ENCODE data around the gene VANGL1. TPM values are rescaled to one million over a fixed set of nuclear protein-coding genes. Genes with fewer than 3 reads are reported as not detected.

The VANGL1 gene
- total RNA-seq, 1 donor from 2014 or later = 8.5 TPM

DNA sequence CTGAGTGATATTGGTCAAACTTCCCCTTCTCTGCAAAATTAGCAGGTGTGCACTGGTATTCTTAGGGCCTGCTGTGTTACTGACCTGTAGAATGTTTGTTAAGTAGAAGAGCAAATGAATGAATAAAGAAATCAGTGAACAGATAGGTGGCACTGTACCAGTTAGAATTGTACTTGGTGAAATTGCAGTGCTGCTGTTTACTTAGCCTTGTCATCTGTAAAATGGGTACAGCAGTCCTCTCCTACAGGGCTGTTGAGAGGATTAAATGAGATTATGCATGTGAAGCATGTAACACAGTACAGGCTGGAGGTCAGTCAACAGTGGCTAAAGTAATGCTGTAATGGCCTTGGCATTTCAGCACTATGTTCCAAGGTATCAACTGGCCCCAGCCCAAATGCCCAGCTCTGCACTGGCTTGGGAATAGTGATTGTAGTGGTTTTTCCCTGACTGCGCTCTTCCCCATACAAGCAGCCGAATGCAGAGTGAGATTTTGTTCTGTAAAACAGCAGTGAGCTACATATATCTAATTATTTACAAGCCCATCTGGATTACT is 10.5 kb downstream of the VANGL1 start:
- no peak overlapping the region for H3K27ac Mint-ChIP-seq

DNA sequence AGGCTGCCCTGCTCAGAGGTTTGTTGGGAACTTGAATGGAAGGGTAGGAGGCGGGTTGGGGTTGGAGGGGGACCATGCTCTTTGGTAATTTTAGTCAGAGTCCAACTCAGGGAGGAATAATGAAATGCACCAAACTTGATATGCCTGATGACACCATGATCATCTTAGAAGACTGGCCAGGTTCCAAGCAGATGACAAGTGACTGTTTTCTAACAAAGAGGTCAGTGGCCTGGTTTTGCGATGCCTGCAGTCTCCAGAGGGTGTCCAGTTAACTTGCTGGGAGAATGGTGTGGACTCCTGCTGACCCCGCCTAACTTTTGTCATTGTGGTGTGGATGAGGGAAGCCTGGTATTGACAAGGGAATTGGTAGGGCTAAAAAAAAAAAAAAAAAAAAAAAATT is 12.4 kb downstream of the VANGL1 start:
- TF ChIP-seq EZH2 (IDR thresholded peaks at IDR 0.05) = no peak
- TF ChIP-seq, protein P1, sequence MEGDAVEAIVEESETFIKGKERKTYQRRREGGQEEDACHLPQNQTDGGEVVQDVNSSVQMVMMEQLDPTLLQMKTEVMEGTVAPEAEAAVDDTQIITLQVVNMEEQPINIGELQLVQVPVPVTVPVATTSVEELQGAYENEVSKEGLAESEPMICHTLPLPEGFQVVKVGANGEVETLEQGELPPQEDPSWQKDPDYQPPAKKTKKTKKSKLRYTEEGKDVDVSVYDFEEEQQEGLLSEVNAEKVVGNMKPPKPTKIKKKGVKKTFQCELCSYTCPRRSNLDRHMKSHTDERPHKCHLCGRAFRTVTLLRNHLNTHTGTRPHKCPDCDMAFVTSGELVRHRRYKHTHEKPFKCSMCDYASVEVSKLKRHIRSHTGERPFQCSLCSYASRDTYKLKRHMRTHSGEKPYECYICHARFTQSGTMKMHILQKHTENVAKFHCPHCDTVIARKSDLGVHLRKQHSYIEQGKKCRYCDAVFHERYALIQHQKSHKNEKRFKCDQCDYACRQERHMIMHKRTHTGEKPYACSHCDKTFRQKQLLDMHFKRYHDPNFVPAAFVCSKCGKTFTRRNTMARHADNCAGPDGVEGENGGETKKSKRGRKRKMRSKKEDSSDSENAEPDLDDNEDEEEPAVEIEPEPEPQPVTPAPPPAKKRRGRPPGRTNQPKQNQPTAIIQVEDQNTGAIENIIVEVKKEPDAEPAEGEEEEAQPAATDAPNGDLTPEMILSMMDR (IDR thresholded peaks at IDR 0.05) = no peak
- TF ChIP-seq EZH2phosphoT487 (IDR thresholded peaks at IDR 0.05) = no peak
- H3K27ac Mint-ChIP-seq = no peak overlapping the region

More for the DNA sequence above, 10.5 kb downstream of the VANGL1 start:
- Histone ChIP-seq H3K9me3 (ENCODE audit: low read depth) (no peaks in the 10 kb centered on the region), H3K27me3 (peaks cover 9% of the 10 kb centered on the region), H3F3A (ENCODE audit: low read depth) (peaks cover 11% of the 10 kb centered on the region), H3K4me3 (no peak overlapping the region), H3K4me1 (peaks cover 40% of the 10 kb centered on the region), H4K20me1 (ENCODE audit: low read depth) (peaks cover 29% of the 10 kb centered on the region), H3K4me2 (no peak overlapping the region), H3K79me2 (ENCODE audit: low read depth) (peaks cover 6% of the 10 kb centered on the region), H2AFZ (replicated peaks) (no peak overlapping the region), H3K27ac (no peak overlapping the region), H3K36me3 (no peaks in the 10 kb centered on the region), H3K9ac (no peak overlapping the region)
- Mint-ChIP-seq H3K9me3 (no peaks in the 10 kb centered on the region), H3K27me3 (ENCODE audit: insufficient read depth, low read depth) (no peaks in the 10 kb centered on the region), H3K4me1 (peaks cover 28% of the 10 kb centered on the region), H3K4me3 (no peak overlapping the region), H3K36me3 (peaks cover 5% of the 10 kb centered on the region)
- no peak for TF ChIP-seq EZH2 (IDR thresholded peaks at IDR 0.05)
- no peak for TF ChIP-seq EZH2phosphoT487 (IDR thresholded peaks at IDR 0.05)
- DNase-seq (ENCODE audit: low spot score) = no peak

GRCh38 chr1:115654663-115655305 is 13.0 kb downstream of the VANGL1 start:
- H3K4me3 Mint-ChIP-seq = no peak overlapping the region
- H3K27me3 Mint-ChIP-seq (ENCODE audit: insufficient read depth, low read depth) = peaks cover 2% of the 10 kb centered on the region
- DNase-seq (ENCODE audit: low spot score) = no peak
- Histone ChIP-seq H2AFZ (replicated peaks) (no peak overlapping the region), H3F3A (ENCODE audit: low read depth) (peaks cover 7% of the 10 kb centered on the region), H3K36me3 (no peaks in the 10 kb centered on the region), H3K4me1 (peaks cover 25% of the 10 kb centered on the region), H3K79me2 (ENCODE audit: low read depth) (peaks cover 16% of the 10 kb centered on the region), H3K4me3 (no peak overlapping the region), H3K4me2 (no peak overlapping the region), H4K20me1 (ENCODE audit: low read depth) (peaks cover 20% of the 10 kb centered on the region), H3K9ac (no peak overlapping the region), H3K27me3 (no peaks in the 10 kb centered on the region), H3K27ac (no peak overlapping the region), H3K9me3 (ENCODE audit: low read depth) (no peaks in the 10 kb centered on the region)
- peaks cover 14% of the 10 kb centered on the region for H3K36me3 Mint-ChIP-seq
- H3K4me1 Mint-ChIP-seq = peaks cover 28% of the 10 kb centered on the region
- TF ChIP-seq EZH2 (IDR thresholded peaks at IDR 0.05) (no peak), EZH2phosphoT487 (IDR thresholded peaks at IDR 0.05) (no peak)
- TF ChIP-seq, protein P1 (IDR thresholded peaks at IDR 0.05) = no peak
- no peaks in the 10 kb centered on the region for H3K9me3 Mint-ChIP-seq
- no peak overlapping the region for H3K27ac Mint-ChIP-seq

More for the DNA sequence above, 12.4 kb downstream of the VANGL1 start:
- H3K27me3 Mint-ChIP-seq (ENCODE audit: insufficient read depth, low read depth) = peaks cover 2% of the 10 kb centered on the region
- Histone ChIP-seq H3K36me3 (no peaks in the 10 kb centered on the region), H2AFZ (replicated peaks) (no peak overlapping the region), H3K4me3 (no peak overlapping the region), H4K20me1 (ENCODE audit: low read depth) (peaks cover 23% of the 10 kb centered on the region), H3K9me3 (ENCODE audit: low read depth) (no peaks in the 10 kb centered on the region), H3K27me3 (no peaks in the 10 kb centered on the region), H3F3A (ENCODE audit: low read depth) (peaks cover 11% of the 10 kb centered on the region), H3K79me2 (ENCODE audit: low read depth) (peaks cover 16% of the 10 kb centered on the region), H3K4me2 (peak overlapping the region; percentile 27), H3K4me1 (peaks cover 31% of the 10 kb centered on the region), H3K9ac (no peak overlapping the region), H3K27ac (no peak overlapping the region)
- peaks cover 12% of the 10 kb centered on the region for H3K36me3 Mint-ChIP-seq
- H3K9me3 Mint-ChIP-seq = no peaks in the 10 kb centered on the region
- H3K4me3 Mint-ChIP-seq = no peak overlapping the region
- H3K4me1 Mint-ChIP-seq = peaks cover 28% of the 10 kb centered on the region
- no peak for DNase-seq (ENCODE audit: low spot score)

DNA sequence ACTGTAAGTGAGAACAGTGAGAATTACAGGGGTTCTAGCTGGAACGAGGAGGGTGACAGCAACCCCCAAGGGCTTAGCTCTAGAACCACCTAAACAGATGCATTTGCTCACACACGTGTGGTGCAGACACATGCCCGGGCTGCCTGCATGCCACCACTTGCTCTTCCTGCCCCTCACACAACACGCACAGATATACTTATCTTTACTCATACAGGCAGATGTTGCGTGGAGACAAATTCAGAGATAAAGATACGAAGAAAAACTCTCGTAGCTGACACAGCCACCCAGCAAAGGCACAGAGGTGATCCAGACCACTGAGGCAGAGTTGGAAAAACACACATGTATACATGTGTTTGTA is 13.5 kb downstream of the VANGL1 start:
- Histone ChIP-seq H3K9me3 (ENCODE audit: low read depth) (no peaks in the 10 kb centered on the region), H3K4me2 (no peak overlapping the region), H3K27ac (no peak overlapping the region), H3K27me3 (no peaks in the 10 kb centered on the region), H3K79me2 (ENCODE audit: low read depth) (peaks cover 14% of the 10 kb centered on the region), H3K4me3 (no peak overlapping the region), H3K4me1 (peaks cover 20% of the 10 kb centered on the region), H4K20me1 (ENCODE audit: low read depth) (peaks cover 15% of the 10 kb centered on the region), H3K36me3 (no peaks in the 10 kb centered on the region), H3F3A (ENCODE audit: low read depth) (peaks cover 2% of the 10 kb centered on the region), H2AFZ (replicated peaks) (no peak overlapping the region), H3K9ac (no peak overlapping the region)
- no peak overlapping the region for H3K4me3 Mint-ChIP-seq
- H3K27me3 Mint-ChIP-seq (ENCODE audit: insufficient read depth, low read depth) = peaks cover 2% of the 10 kb centered on the region
- H3K27ac Mint-ChIP-seq = no peak overlapping the region
- DNase-seq (ENCODE audit: low spot score) = no peak
- H3K4me1 Mint-ChIP-seq = peaks cover 28% of the 10 kb centered on the region
- no peak for TF ChIP-seq EZH2phosphoT487 (IDR thresholded peaks at IDR 0.05)
- TF ChIP-seq EZH2 (IDR thresholded peaks at IDR 0.05) = no peak
- TF ChIP-seq, protein P1 (IDR thresholded peaks at IDR 0.05) = no peak
- H3K9me3 Mint-ChIP-seq = no peaks in the 10 kb centered on the region
- H3K36me3 Mint-ChIP-seq = peaks cover 15% of the 10 kb centered on the region

All from neural progenitor cell (in vitro differentiated cells).